IMR-90 (cell line): Measurements from ENCODE around the gene TPPP. TPM values are rescaled to one million over a fixed set of nuclear protein-coding genes. Genes with fewer than 3 reads are reported as not detected.

Experiments
- ATAC-seq: fragments of 200-7000 bp; cut with Tn5 transposase; 2 replicates; pipeline ENCODE4 v1.9.1; 2020; ENCODE audit warnings: low read depth, mild to moderate bottlenecking, moderate library complexity
- BruUV-seq: library from RNA; stranded (reverse); fragments of 400-500 nt; replicated peaks from 2 replicates; lab custom pipeline; 2021; lab: Mats Ljungman, UMichigan
- CTCF ChIA-PET: fragments of 300-600 bp; formaldehyde crosslinking; extraction: SDS; loops from one replicate; lab custom pipeline; 2021; ENCODE audit warnings: antibody characterized with exemption; lab: Yijun Ruan, JAX
- POLR2A ChIA-PET: fragments of 300-600 bp; sonication (Branson Sonifier 250); formaldehyde crosslinking; loops from one replicate; lab custom pipeline; 2022; ENCODE audit warnings: antibody characterized with exemption; ENCODE audit not compliant: unreplicated experiment; lab: Charles Lee
- DNase-seq: peaks from one replicate; pipeline ENCODE4 v3.0.0; 2013
- H2AFZ ChIP-seq: replicated peaks from 2 replicates; pipeline ENCODE3; 2013; ENCODE audit warnings: low read length, mild to moderate bottlenecking; ENCODE audit not compliant: poor library complexity
- H2AK5ac ChIP-seq: 2 replicates; pipeline ENCODE4 v1.6.1; 2013; ENCODE audit warnings: low read depth, low read length, inconsistent platforms
- H2AK9ac ChIP-seq: replicated peaks from 2 replicates; pipeline ENCODE3; 2013; ENCODE audit warnings: mild to moderate bottlenecking, low read depth, low read length, moderate library complexity; ENCODE audit not compliant: poor library complexity
- H2BK120ac ChIP-seq: 2 replicates; pipeline ENCODE4 v1.6.1; 2013; ENCODE audit warnings: low read depth, low read length, inconsistent platforms
- H2BK15ac ChIP-seq: 3 replicates; pipeline ENCODE4 v1.6.1; 2013; ENCODE audit warnings: low read depth, low read length, inconsistent platforms
- H2BK20ac ChIP-seq: 2 replicates; pipeline ENCODE4 v1.6.1; 2013; ENCODE audit warnings: low read depth, mild to moderate bottlenecking, inconsistent platforms, low read length, moderate library complexity
- H2BK5ac ChIP-seq: 2 replicates; pipeline ENCODE4 v1.6.1; 2013; ENCODE audit warnings: mild to moderate bottlenecking, low read depth, low read length, inconsistent platforms; ENCODE audit not compliant: poor library complexity, severe bottlenecking
- H3K14ac ChIP-seq: replicated peaks from 2 replicates; pipeline ENCODE4 v1.6.1; 2013; ENCODE audit warnings: low read depth, low read length, inconsistent platforms
- H3K18ac ChIP-seq: 2 replicates; pipeline ENCODE4 v1.6.1; 2013; ENCODE audit warnings: low read depth, low read length, control low read depth
- H3K23ac ChIP-seq: 2 replicates; pipeline ENCODE4 v1.6.1; 2013; ENCODE audit warnings: low read depth, low read length, inconsistent platforms
- H3K27ac ChIP-seq: 2 replicates; pipeline ENCODE4 v1.5.1; 2013; ENCODE audit warnings: mild to moderate bottlenecking, control low read depth, low read length; ENCODE audit not compliant: insufficient read depth
- H3K27me3 ChIP-seq: 2 replicates; pipeline ENCODE4 v1.6.1; 2013; ENCODE audit warnings: low read length; ENCODE audit not compliant: control insufficient read depth, insufficient read depth
- H3K36me3 ChIP-seq: 2 replicates; pipeline ENCODE4 v1.6.1; 2013; ENCODE audit warnings: low read length, mixed read lengths; ENCODE audit not compliant: control insufficient read depth, insufficient read depth
- H3K4ac ChIP-seq: 2 replicates; pipeline ENCODE4 v1.6.1; 2013; ENCODE audit warnings: low read depth, low read length, inconsistent platforms
- H3K4me1 ChIP-seq: 2 replicates; pipeline ENCODE4 v1.6.1; 2013; ENCODE audit warnings: low read length, mixed read lengths; ENCODE audit not compliant: control insufficient read depth, insufficient read depth
- H3K4me2 ChIP-seq: 2 replicates; pipeline ENCODE4 v1.6.1; 2013; ENCODE audit warnings: low read depth, mild to moderate bottlenecking, control low read depth, low read length, moderate library complexity
- H3K4me3 ChIP-seq: 2 replicates; pipeline ENCODE4 v1.5.1; 2013; ENCODE audit warnings: low read depth, mild to moderate bottlenecking, control low read depth, low read length, moderate library complexity; ENCODE audit not compliant: insufficient read depth
- H3K56ac ChIP-seq: 2 replicates; pipeline ENCODE4 v1.6.1; 2013; ENCODE audit warnings: low read length, inconsistent platforms; ENCODE audit not compliant: insufficient read depth; ENCODE audit errors: extremely low read depth
- H3K79me1 ChIP-seq, 2 experiments: 2 replicates each; pipeline ENCODE4 v1.6.1; 2013; ENCODE audit warnings: low read length in 2 of 2, inconsistent platforms in 1 of 2, low read depth in 1 of 2
- H3K9ac ChIP-seq: 2 replicates; pipeline ENCODE4 v1.6.1; 2013; ENCODE audit warnings: low read depth, low read length, control low read depth
- H3K9me1 ChIP-seq: 2 replicates; pipeline ENCODE4 v1.6.1; 2013; ENCODE audit warnings: low read length, inconsistent platforms; ENCODE audit not compliant: insufficient read depth
- H3K9me3 ChIP-seq: 2 replicates; pipeline ENCODE4 v1.6.1; 2013; ENCODE audit warnings: low read length; ENCODE audit not compliant: control insufficient read depth, insufficient read depth
- H4K20me1 ChIP-seq: 2 replicates; pipeline ENCODE4 v1.6.1; 2013; ENCODE audit warnings: low read length, inconsistent platforms; ENCODE audit not compliant: insufficient read depth
- H4K5ac ChIP-seq: 2 replicates; pipeline ENCODE4 v1.6.1; 2013; ENCODE audit warnings: mild to moderate bottlenecking, low read depth, low read length, control low read depth
- H4K8ac ChIP-seq, 2 experiments: 2 replicates each; pipeline ENCODE4 v1.6.1; 2013; ENCODE audit warnings: low read depth in 2 of 2, low read length in 2 of 2, control low read depth in 1 of 2, inconsistent platforms in 1 of 2
- H4K91ac ChIP-seq: 2 replicates; pipeline ENCODE4 v1.6.1; 2013; ENCODE audit warnings: low read depth, low read length, inconsistent platforms; ENCODE audit not compliant: insufficient read depth
- CHD1 ChIP-seq: IDR thresholded peaks from 2 replicates; pipeline ENCODE4 v1.6.1; 2012; ENCODE audit warnings: low read depth, low read length, improper control_type of control experiment
- MAFK ChIP-seq: IDR thresholded peaks from 2 replicates; pipeline ENCODE4 v1.6.1; 2012; ENCODE audit warnings: low read depth, low read length, improper control_type of control experiment
- MXI1 ChIP-seq: IDR thresholded peaks from 2 replicates; pipeline ENCODE4 v1.6.1; 2012; ENCODE audit warnings: low read depth, mild to moderate bottlenecking, low read length, moderate library complexity, borderline replicate concordance
- WGBS, 2 experiments: methylation state at CpG; one replicate each; pipeline versions ENCODE4 v1.1.5 to v1.1.7; 2013; ENCODE audit warnings: missing lambda C conversion rate in 2 of 2; ENCODE audit not compliant: insufficient read length in 1 of 2; ENCODE audit errors: extremely low coverage in 2 of 2; 5-methylcytosine and 5-hydroxymethylcytosine counted together
- dilution Hi-C: fragments of 300-500 bp; cut with HindIII; formaldehyde crosslinking; loops from one replicate; pipeline ENCODE4 v1.14.3; 2018; ENCODE audit warnings: low sequenced_read_pairs; ENCODE audit not compliant: unreplicated experiment
- in situ Hi-C: fragments of 300-500 bp; cut with MboI; formaldehyde crosslinking; loops from 3 replicates; pipeline ENCODE4 v1.14.3; 2019; ENCODE audit warnings: low sequenced_read_pairs, inconsistent platforms, mixed read lengths
- intact Hi-C: fragments of 100-400 bp; cut with micrococcal nuclease; formaldehyde crosslinking; loops from 2 replicates; pipeline ENCODE4 v1.10.0; 2022
- polyA plus RNA-seq, 3 experiments: library from polyadenylated mRNA; depleted of rRNA; stranded (reverse); fragments of >200 nt; gene quantifications; 2 replicates each; pipeline ENCODE4 v1.2.3, GENCODE V29; 2012; ENCODE audit warnings: low replicate concordance in 1 of 3
- total RNA-seq: library from RNA; depleted of rRNA; stranded (reverse); fragments of >200 nt; gene quantifications from 2 replicates; pipeline ENCODE4 v1.2.3, GENCODE V29; 2012

TPPP gene
- total and polyA plus RNA-seq, 2 of the 4 experiments (the other 2 are of a cell fraction), result under 0.01 to 0.07 TPM

GRCh38 chr5:672329-673160 lies 20.6 kb downstream of the TPPP start:
- peak overlapping the region; percentile 80 for H3K4me2 ChIP-seq
- no peak overlapping the region for H2BK20ac ChIP-seq
- H3K14ac ChIP-seq, result no peak overlapping the region
- H2BK120ac ChIP-seq, result no peak overlapping the region
- no peak overlapping the region for H2AK5ac ChIP-seq
- no peaks in the 10 kb centered on the region for H3K9me3 ChIP-seq
- no peak overlapping the region for H3K23ac ChIP-seq
- no peaks in the 10 kb centered on the region for H3K9me1 ChIP-seq
- dilution Hi-C loops (no loop called here), in situ Hi-C loops (loop anchor here (5.0 kb wide), 1 partner anchor 230 kb away; no protein-coding TSS in a partner anchor), intact Hi-C loops (no loop called here)
- no peak overlapping the region for H3K18ac ChIP-seq
- no peak for TF ChIP-seq CHD1
- TF ChIP-seq MAFK, result no peak; the same call in 1 of the 2 replicates
- TF ChIP-seq MXI1, result peak; percentile 57; the same call in 1 of the 2 replicates
- CTCF ChIA-PET, result no interaction called here
- DNase-seq (peak; percentile 68), ATAC-seq (0 out of 2 replicates have a peak, but pooled peaks have one; percentile 5)
- no peaks in the 10 kb centered on the region for H4K20me1 ChIP-seq
- peak overlapping the region; percentile 23 for H2AFZ ChIP-seq
- POLR2A ChIA-PET, result no interaction called here
- H3K36me3 ChIP-seq, result no peaks in the 10 kb centered on the region
- H3K27me3 ChIP-seq, result peaks cover 15% of the 10 kb centered on the region; the same call in 1 of the 2 replicates
- peak overlapping the region; percentile 10 for H2AK9ac ChIP-seq
- H2BK5ac ChIP-seq, result no peak overlapping the region
- no peak overlapping the region for H2BK15ac ChIP-seq
- H4K91ac ChIP-seq, result no peak overlapping the region
- H3K4me1 ChIP-seq, result no peaks in the 10 kb centered on the region; the same call in 1 of the 2 replicates
- 20% methylated on average over 3 of the region's 27 CpGs; no CpG with 5 or more reads in 1 of the 2 experiments for WGBS, 2 experiments
- H4K8ac ChIP-seq, result no peak overlapping the region
- H3K4ac ChIP-seq, result no peak overlapping the region
- no peaks in the 10 kb centered on the region for H3K79me1 ChIP-seq
- H3K9ac ChIP-seq, result no peak overlapping the region
- H3K56ac ChIP-seq, result no peak overlapping the region
- no peak overlapping the region for H4K5ac ChIP-seq
- no TSS peak for BruUV-seq
- H3K4me3 ChIP-seq, result no peak overlapping the region
- H3K27ac ChIP-seq, result no peak overlapping the region
